Measurements from ENCODE around the gene GLP1R. TPM values are rescaled to one million over a fixed set of nuclear protein-coding genes. Genes with fewer than 3 reads are reported as not detected.
"Not testable (repeated sequence)": the region's sequence is repeated elsewhere in the genome, so short reads cannot be mapped to it uniquely, and the experiment has no call there.

The GLP1R gene
- total and polyA plus RNA-seq, 5 donors from 2014 or later: not detected

DNA sequence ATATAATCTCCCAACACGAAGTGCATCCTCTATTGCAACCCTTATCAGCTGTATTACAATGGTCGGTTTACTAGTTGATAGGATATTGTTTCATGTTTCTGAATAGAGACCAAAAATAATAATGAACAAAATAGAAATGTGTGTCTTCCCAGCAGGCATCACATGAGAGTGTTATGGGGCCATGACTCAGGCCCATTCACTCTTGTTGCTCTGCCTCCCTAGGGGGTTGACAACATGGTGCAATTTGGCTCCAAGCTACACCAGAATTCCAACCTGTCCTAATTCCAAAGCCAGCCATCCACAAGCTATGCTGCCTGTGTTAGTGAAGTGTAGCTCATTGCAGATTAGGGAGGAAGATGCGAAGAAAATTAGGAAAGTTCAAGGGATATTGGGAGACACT lies 79.5 kb downstream of the GLP1R start:
- no peak overlapping the region for H3K4me3 Mint-ChIP-seq
- peaks cover 0 to 13% (median 3%) of the 10 kb centered on the region in 7 donors for H3K9me3 Mint-ChIP-seq
- ATAC-seq (ENCODE audit: low read depth in 2 of 2) (no peak), DNase-seq (no peak)
- peaks cover 0 to under 1% of the 10 kb centered on the region in 2 experiments for H3K9me3 ChIP-seq (ENCODE audit: control insufficient read depth in 2 of 2, low read length in 2 of 2)
- no peak overlapping the region for H3K27ac Mint-ChIP-seq
- no peaks in the 10 kb centered on the region for H3K4me1 Mint-ChIP-seq
- H3K27ac ChIP-seq (ENCODE audit: insufficient read depth, low read length, poor library complexity, severe bottlenecking): no peak overlapping the region
- H3K4me3 ChIP-seq (ENCODE audit: low read depth, low read length): no peak overlapping the region
- no peaks in the 10 kb centered on the region for H3K4me1 ChIP-seq (ENCODE audit: control insufficient read depth, insufficient read depth, low read length, poor library complexity, severe bottlenecking)
- H3K36me3 ChIP-seq (ENCODE audit: control insufficient read depth, insufficient read depth, low read length): no peaks in the 10 kb centered on the region
- peaks cover 6% of the 10 kb centered on the region for H3K36me3 Mint-ChIP-seq
- no peaks in the 10 kb centered on the region for H3K27me3 ChIP-seq (ENCODE audit: control insufficient read depth, insufficient read depth, low read length)
- peaks cover 13% of the 10 kb centered on the region for H3K27me3 Mint-ChIP-seq

DNA sequence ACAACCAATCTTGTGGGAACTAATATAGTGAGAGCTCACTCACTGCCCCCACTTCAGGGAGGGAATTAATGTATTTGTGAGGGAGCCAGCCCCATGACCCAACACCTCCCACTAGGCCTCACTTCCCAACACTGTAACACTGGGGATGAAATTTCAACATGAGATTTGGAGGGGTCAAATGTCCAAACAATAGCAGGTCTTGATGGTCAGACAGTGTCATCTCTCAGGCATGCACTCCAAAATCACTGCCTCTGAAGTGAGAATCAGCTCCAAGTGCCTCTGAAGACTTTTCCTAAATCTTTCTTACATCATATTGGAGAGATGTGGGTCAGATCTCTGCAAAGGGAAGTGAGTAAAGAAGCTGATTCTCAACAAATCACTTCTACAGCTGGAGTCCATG lies 80.3 kb downstream of the GLP1R start:
- DNase-seq: no peak
- Histone ChIP-seq H3K36me3 (ENCODE audit: control insufficient read depth, insufficient read depth, low read length) (no peaks in the 10 kb centered on the region), H3K27me3 (ENCODE audit: control insufficient read depth, insufficient read depth, low read length) (no peaks in the 10 kb centered on the region), H3K27ac (ENCODE audit: insufficient read depth, low read length, poor library complexity, severe bottlenecking) (no peak overlapping the region), H3K4me1 (ENCODE audit: control insufficient read depth, insufficient read depth, low read length, poor library complexity, severe bottlenecking) (no peaks in the 10 kb centered on the region), H3K4me3 (ENCODE audit: low read depth, low read length) (no peak overlapping the region), H3K9me3 (ENCODE audit: control insufficient read depth in 2 of 2, low read length in 2 of 2) (peaks cover 0 to 2% of the 10 kb centered on the region in 2 experiments)
- no peak for ATAC-seq (ENCODE audit: low read depth in 2 of 2)
- no peak overlapping the region for H3K4me3 Mint-ChIP-seq
- peaks cover 13% of the 10 kb centered on the region for H3K27me3 Mint-ChIP-seq
- H3K36me3 Mint-ChIP-seq: peaks cover 6% of the 10 kb centered on the region
- H3K9me3 Mint-ChIP-seq: peaks cover 0 to 13% (median 3%) of the 10 kb centered on the region in 7 donors
- no peak overlapping the region for H3K27ac Mint-ChIP-seq
- no peaks in the 10 kb centered on the region for H3K4me1 Mint-ChIP-seq

DNA sequence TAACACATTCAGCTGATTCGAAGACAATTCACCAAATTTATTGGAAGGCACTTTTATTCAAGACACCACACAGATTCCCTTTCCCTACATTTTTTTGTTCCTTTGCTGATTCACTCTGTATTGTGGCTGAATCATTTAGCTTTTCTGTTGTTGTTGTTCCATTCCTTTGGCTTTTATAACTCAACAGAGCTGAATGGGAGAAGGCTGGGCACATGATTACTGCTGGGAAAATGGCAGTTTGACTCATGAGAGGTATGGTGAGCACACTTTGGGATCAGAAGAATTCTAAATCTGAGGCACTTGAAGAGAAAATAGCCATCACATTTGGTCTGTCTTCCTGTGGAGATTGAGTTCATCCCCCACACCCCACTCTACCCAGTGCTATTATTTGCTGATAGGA lies 82.1 kb downstream of the GLP1R start:
- H3K4me1 Mint-ChIP-seq: no peaks in the 10 kb centered on the region
- Histone ChIP-seq H3K36me3 (ENCODE audit: control insufficient read depth, insufficient read depth, low read length) (no peaks in the 10 kb centered on the region), H3K27ac (ENCODE audit: insufficient read depth, low read length, poor library complexity, severe bottlenecking) (no peak overlapping the region), H3K4me1 (ENCODE audit: control insufficient read depth, insufficient read depth, low read length, poor library complexity, severe bottlenecking) (no peaks in the 10 kb centered on the region), H3K9me3 (ENCODE audit: control insufficient read depth in 2 of 2, low read length in 2 of 2) (peaks cover 0 to 2% of the 10 kb centered on the region in 2 experiments), H3K27me3 (ENCODE audit: control insufficient read depth, insufficient read depth, low read length) (no peaks in the 10 kb centered on the region), H3K4me3 (ENCODE audit: low read depth, low read length) (no peak overlapping the region)
- H3K27ac Mint-ChIP-seq: no peak overlapping the region
- ATAC-seq (ENCODE audit: low read depth in 2 of 2): no peak
- no peak for DNase-seq
- H3K36me3 Mint-ChIP-seq: peaks cover 3% of the 10 kb centered on the region
- H3K9me3 Mint-ChIP-seq: peaks cover 0 to 13% (median 3%) of the 10 kb centered on the region in 7 donors
- H3K4me3 Mint-ChIP-seq: no peak overlapping the region
- H3K27me3 Mint-ChIP-seq: peaks cover 13% of the 10 kb centered on the region

DNA sequence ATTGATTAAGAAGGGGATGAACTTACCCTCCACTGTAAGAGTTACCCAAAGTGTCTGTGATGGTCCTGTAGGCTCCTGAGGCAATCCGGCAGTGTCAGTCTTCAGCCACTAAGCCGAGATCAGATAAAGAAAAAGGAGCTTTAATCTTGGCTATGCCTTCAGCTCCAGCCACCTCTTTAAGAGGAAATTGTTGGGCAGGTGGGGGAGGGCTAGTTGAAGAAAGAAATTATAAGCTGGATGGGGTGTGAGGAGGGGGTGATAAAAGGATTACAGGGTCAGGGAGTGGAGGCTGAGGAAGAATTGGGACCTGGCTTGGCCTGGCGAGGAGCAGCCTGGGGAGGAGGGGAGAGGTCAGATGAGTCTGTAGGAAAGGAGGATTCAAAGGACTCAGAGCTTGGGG lies 86.2 kb downstream of the GLP1R start:
- not testable (repeated sequence) for H3K27me3 ChIP-seq (ENCODE audit: control insufficient read depth, insufficient read depth, low read length); H3K27ac ChIP-seq (ENCODE audit: insufficient read depth, low read length, poor library complexity, severe bottlenecking); H3K36me3 ChIP-seq (ENCODE audit: control insufficient read depth, insufficient read depth, low read length); H3K4me3 Mint-ChIP-seq; H3K27ac Mint-ChIP-seq; H3K4me1 ChIP-seq (ENCODE audit: control insufficient read depth, insufficient read depth, low read length, poor library complexity, severe bottlenecking); H3K4me1 Mint-ChIP-seq; H3K4me3 ChIP-seq (ENCODE audit: low read depth, low read length); H3K36me3 Mint-ChIP-seq; H3K27me3 Mint-ChIP-seq; DNase-seq; ATAC-seq (ENCODE audit: low read depth in 2 of 2)
- peaks cover 0 to 15% (median 2%) of the 10 kb centered on the region in 7 donors for H3K9me3 Mint-ChIP-seq
- H3K9me3 ChIP-seq (ENCODE audit: control insufficient read depth in 2 of 2, low read length in 2 of 2): peaks cover 5 to 13% of the 10 kb centered on the region in 2 experiments

DNA sequence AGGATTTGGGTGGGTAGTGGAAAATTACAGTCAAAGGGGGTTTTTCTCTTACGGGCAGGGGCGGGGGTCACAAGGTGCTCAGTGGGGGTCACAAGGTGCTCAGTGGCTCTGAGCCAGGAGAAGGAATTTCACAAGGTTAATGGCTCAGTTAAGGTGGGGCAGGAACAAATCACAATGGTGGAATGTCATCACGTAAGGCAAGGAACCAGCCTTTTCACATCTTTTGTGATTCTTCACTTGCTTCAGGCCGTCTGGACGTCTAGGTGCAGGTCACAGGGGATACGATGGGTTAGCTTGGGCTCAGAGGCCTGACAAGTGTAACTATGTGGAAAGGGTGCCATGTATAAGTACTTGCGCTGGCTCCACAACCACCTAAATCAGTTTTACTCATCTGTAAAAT lies 87.6 kb downstream of the GLP1R start:
- H3K36me3 Mint-ChIP-seq; H3K4me1 Mint-ChIP-seq; H3K4me3 Mint-ChIP-seq; DNase-seq; ATAC-seq (ENCODE audit: low read depth in 2 of 2); H3K4me1 ChIP-seq (ENCODE audit: control insufficient read depth, insufficient read depth, low read length, poor library complexity, severe bottlenecking); H3K4me3 ChIP-seq (ENCODE audit: low read depth, low read length); H3K27ac Mint-ChIP-seq; H3K27ac ChIP-seq (ENCODE audit: insufficient read depth, low read length, poor library complexity, severe bottlenecking); H3K27me3 ChIP-seq (ENCODE audit: control insufficient read depth, insufficient read depth, low read length); H3K36me3 ChIP-seq (ENCODE audit: control insufficient read depth, insufficient read depth, low read length); H3K27me3 Mint-ChIP-seq: not testable (repeated sequence)
- H3K9me3 ChIP-seq (ENCODE audit: control insufficient read depth in 2 of 2, low read length in 2 of 2): peaks cover 5 to 13% of the 10 kb centered on the region in 2 experiments
- peaks cover 0 to 15% (median 1%) of the 10 kb centered on the region in 7 donors for H3K9me3 Mint-ChIP-seq

DNA sequence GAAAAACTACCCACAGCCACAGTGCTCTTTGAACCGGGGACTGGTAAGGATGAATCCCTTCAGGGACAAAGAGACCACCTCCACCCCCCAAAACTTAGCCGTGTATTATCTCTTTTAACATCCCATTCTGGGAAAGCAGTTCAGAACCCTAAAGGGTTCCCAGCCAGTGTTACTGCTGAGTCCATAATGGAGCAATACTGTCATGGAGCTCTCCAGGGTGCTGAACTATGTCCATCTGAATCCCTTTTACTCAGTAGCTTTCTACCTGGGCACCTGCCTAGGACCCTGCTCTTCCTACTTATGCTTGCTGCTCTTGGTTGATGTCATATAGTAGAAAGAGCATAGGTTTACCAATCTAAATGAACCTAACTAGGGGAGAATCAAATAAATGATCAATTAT lies 88.7 kb downstream of the GLP1R start:
- H3K27ac Mint-ChIP-seq: no peak overlapping the region
- H3K27me3 Mint-ChIP-seq: no peaks in the 10 kb centered on the region
- H3K9me3 ChIP-seq (ENCODE audit: control insufficient read depth in 2 of 2, low read length in 2 of 2): peaks cover 5 to 13% of the 10 kb centered on the region in 2 experiments
- H3K4me3 ChIP-seq (ENCODE audit: low read depth, low read length): no peak overlapping the region
- no peaks in the 10 kb centered on the region for H3K27me3 ChIP-seq (ENCODE audit: control insufficient read depth, insufficient read depth, low read length)
- no peak overlapping the region for H3K4me3 Mint-ChIP-seq
- no peaks in the 10 kb centered on the region for H3K36me3 Mint-ChIP-seq
- H3K27ac ChIP-seq (ENCODE audit: insufficient read depth, low read length, poor library complexity, severe bottlenecking): no peak overlapping the region
- H3K36me3 ChIP-seq (ENCODE audit: control insufficient read depth, insufficient read depth, low read length): no peaks in the 10 kb centered on the region
- peaks cover 0 to 12% (median 1%) of the 10 kb centered on the region in 7 donors for H3K9me3 Mint-ChIP-seq
- H3K4me1 Mint-ChIP-seq: no peaks in the 10 kb centered on the region
- no peaks in the 10 kb centered on the region for H3K4me1 ChIP-seq (ENCODE audit: control insufficient read depth, insufficient read depth, low read length, poor library complexity, severe bottlenecking)
- DNase-seq: peak in 2 of 3 donors; percentile 5 to 38
- ATAC-seq (ENCODE audit: low read depth in 2 of 2): no peak

Other genes starting within 250 kb of the GLP1R start
- 20.6 TPM for gene SAYSD1, start 66.4 kb downstream of the GLP1R start, total RNA-seq
- gene SAYSD1, start 66.4 kb downstream of the GLP1R start, polyA plus RNA-seq: 10 to 100 TPM; 23.0 to 33.6 (median 24.9) TPM
- gene KCNK5, start 180.7 kb downstream of the GLP1R start, total RNA-seq: 0.86 TPM
- gene KCNK5, start 180.7 kb downstream of the GLP1R start, polyA plus RNA-seq: under 1 TPM in 3 of 4 donors, not detected in 1; 0.13 to 0.71 (median 0.34) TPM